K562 (cell line): ENCODE measurements around the gene ESPN. TPM values are rescaled to one million over a fixed set of nuclear protein-coding genes. Genes with fewer than 3 reads are reported as not detected.
A peak's percentile ranks its signal among the peaks of the same experiment; 100 is the strongest.

Experiments
- ATAC-seq: fragments of 200-7000 bp; cut with Tn5 transposase; 3 replicates; pipeline ENCODE4 v1.9.1; 2020; ENCODE audit warnings: moderate library complexity
- BruUV-seq: library from RNA; stranded (reverse); fragments of 400-500 nt; replicated peaks from 2 replicates; lab custom pipeline; 2021; lab: Mats Ljungman, UMichigan
- CTCF ChIA-PET: fragments of 300-600 bp; formaldehyde crosslinking; extraction: SDS; loops from one replicate; lab custom pipeline; 2021; ENCODE audit warnings: low intra/inter-chr PET ratio; lab: Yijun Ruan, JAX
- POLR2A ChIA-PET: fragments of 300-600, 350-650 bp; sonication (Branson Sonifier 250); formaldehyde crosslinking; extraction: SDS; loops from one replicate; lab custom pipeline; 2021; ENCODE audit warnings: antibody characterized with exemption, inconsistent platforms; lab: Yijun Ruan, JAX
- DNase-seq, 4 experiments: peaks; one replicate each; pipeline versions ENCODE4 v3.0.0 to v3.0.0-alpha.2; 2011 to 2018; ENCODE audit warnings: low spot score in 3 of 4, mixed read lengths in 3 of 4; ENCODE audit errors: extremely low read depth in 1 of 4
- FAIRE-seq: peaks from 2 replicates; lab custom pipeline; 2011; peaks lifted over from hg19 to GRCh38; lab: Jason Lieb, UNC
- H2AFZ ChIP-seq: 2 replicates; pipeline ENCODE4 v1.6.0; 2011; ENCODE audit warnings: low read depth, low read length, control low read depth, inconsistent platforms
- H3K27ac ChIP-seq: fragments of 200-600 bp; 3 replicates; pipeline ENCODE4 v1.8.0; 2011; ENCODE audit warnings: low read depth, mild to moderate bottlenecking, control low read depth, inconsistent platforms, low read length, moderate library complexity, mixed read lengths; ENCODE audit errors: extremely low read depth
- H3K27me3 ChIP-seq, 2 experiments: fragments of 300-600 bp in 1 of 2; 2 replicates in 1 of 2; 3 replicates in 1 of 2; pipeline versions ENCODE4 v1.6.0 to v1.8.0; 2011; ENCODE audit warnings: inconsistent platforms in 2 of 2, low read length in 2 of 2, mild to moderate bottlenecking in 1 of 2, mixed read lengths in 1 of 2, moderate library complexity in 1 of 2; ENCODE audit not compliant: control insufficient read depth in 2 of 2, insufficient read depth in 2 of 2
- H3K36me3 ChIP-seq: fragments of 300-600 bp; 3 replicates; pipeline ENCODE4 v1.8.0; 2011; ENCODE audit warnings: mild to moderate bottlenecking, low read length, inconsistent platforms; ENCODE audit not compliant: control insufficient read depth, insufficient read depth
- H3K4me1 ChIP-seq, 2 experiments: fragments of 200-600 bp in 1 of 2; replicated peaks in 1 of 2; 2 replicates in 1 of 2; 3 replicates in 1 of 2; pipeline versions ENCODE4 v1.5.1 to v1.8.0; 2011; ENCODE audit warnings: inconsistent platforms in 2 of 2, low read length in 2 of 2, mild to moderate bottlenecking in 1 of 2, mixed read lengths in 1 of 2, moderate library complexity in 1 of 2; ENCODE audit not compliant: control insufficient read depth in 2 of 2, insufficient read depth in 2 of 2
- H3K4me2 ChIP-seq: 2 replicates; pipeline ENCODE4 v1.6.1; 2011; ENCODE audit warnings: low read length, control low read depth, inconsistent platforms, mixed read lengths; ENCODE audit not compliant: insufficient read depth
- H3K4me3 ChIP-seq: fragments of 200-600 bp; sonication (generic), shearing (Covaris generic); 2 replicates; pipeline ENCODE4 v1.5.1; 2016; ENCODE audit warnings: control low read depth, inconsistent platforms
- H3K79me2 ChIP-seq: fragments of 200-600 bp; 3 replicates; pipeline ENCODE4 v1.8.0; 2011; ENCODE audit warnings: low read length, inconsistent platforms; ENCODE audit not compliant: control insufficient read depth, insufficient read depth
- H3K9ac ChIP-seq, 2 experiments: 2 replicates each; pipeline versions ENCODE4 v1.6.0 to v1.6.1; 2011; ENCODE audit warnings: low read depth in 2 of 2, low read length in 2 of 2, control low read depth in 1 of 2, inconsistent platforms in 1 of 2, mild to moderate bottlenecking in 1 of 2, mixed read lengths in 1 of 2; ENCODE audit not compliant: insufficient read depth in 1 of 2
- H3K9me1 ChIP-seq: one replicate; pipeline ENCODE4 v1.6.0; 2011; ENCODE audit warnings: inconsistent platforms, mild to moderate bottlenecking, low read length, moderate library complexity; ENCODE audit not compliant: control insufficient read depth, insufficient read depth
- H3K9me3 ChIP-seq: replicated peaks from 2 replicates; pipeline ENCODE4 v1.5.1; 2011; ENCODE audit warnings: low read depth, low read length, inconsistent platforms; ENCODE audit not compliant: control insufficient read depth, insufficient read depth
- H4K20me1 ChIP-seq: replicated peaks from 2 replicates; pipeline ENCODE4 v1.6.1; 2011; ENCODE audit warnings: low read length, inconsistent platforms, mixed read lengths; ENCODE audit not compliant: control insufficient read depth, insufficient read depth
- CBX8 ChIP-seq: fragments of 200-600 bp; sonication (generic); IDR thresholded peaks from 2 replicates; pipeline ENCODE4 v1.6.1; 2012; ENCODE audit warnings: borderline replicate concordance, mixed run types, low read depth, mild to moderate bottlenecking, moderate library complexity, mixed read lengths, low read length, control low read depth, inconsistent platforms; ENCODE audit not compliant: poor library complexity, severe bottlenecking; ENCODE audit errors: extremely low read depth
- CREBBP ChIP-seq: IDR thresholded peaks from one replicate; pipeline ENCODE4 v1.6.1; 2012; ENCODE audit warnings: low read depth, mild to moderate bottlenecking, control low read depth, inconsistent platforms, low read length
- EHMT2 ChIP-seq: fragments of 450-650 bp; IDR thresholded peaks from 2 replicates; pipeline ENCODE4 v1.6.1; 2018; ENCODE audit warnings: antibody characterized with exemption
- FOXP4 ChIP-seq: sonication (generic); formaldehyde crosslinking; IDR thresholded peaks from 2 replicates; pipeline ENCODE4 v1.8.0; 2022; ENCODE audit warnings: mild to moderate bottlenecking, missing genetic modification reagents, borderline replicate concordance
- KDM5B ChIP-seq: fragments of 200-600 bp; sonication (generic); IDR thresholded peaks from 2 replicates; pipeline ENCODE4 v1.6.1; 2012; ENCODE audit warnings: low read depth, mild to moderate bottlenecking, moderate library complexity, low read length, control low read depth, inconsistent platforms; ENCODE audit not compliant: insufficient replicate concordance
- MAX ChIP-seq: sonication (generic); formaldehyde crosslinking; IDR thresholded peaks from 2 replicates; pipeline ENCODE4 v1.9.0; 2022; ENCODE audit warnings: mild to moderate bottlenecking, missing genetic modification reagents
- MTA2 ChIP-seq: fragments of 450-650 bp; IDR thresholded peaks from 2 replicates; pipeline ENCODE4 v1.6.1; 2016; ENCODE audit warnings: low read depth
- RBM14 ChIP-seq: fragments of 200-400 bp; formaldehyde crosslinking; IDR thresholded peaks from 2 replicates; pipeline ENCODE4 v1.6.1; 2018; ENCODE audit warnings: low read depth, mild to moderate bottlenecking, low read length, moderate library complexity, borderline replicate concordance; ENCODE audit not compliant: insufficient read depth
- RCOR1 ChIP-seq, 2 experiments: IDR thresholded peaks; 2 replicates each; pipeline ENCODE4 v1.6.1; 2012; ENCODE audit warnings: low read depth in 2 of 2, low read length in 2 of 2, borderline replicate concordance in 1 of 2, improper control_type of control experiment in 1 of 2
- STAT5A ChIP-seq: IDR thresholded peaks from 2 replicates; pipeline ENCODE4 v1.6.1; 2012; ENCODE audit warnings: low read length, inconsistent platforms, borderline replicate concordance
- STAT6 ChIP-seq: sonication (generic); formaldehyde crosslinking; IDR thresholded peaks from 2 replicates; pipeline ENCODE4 v1.8.1; 2023; ENCODE audit warnings: mild to moderate bottlenecking, missing genetic modification reagents
- ZBTB33 ChIP-seq: sonication (generic); formaldehyde crosslinking; IDR thresholded peaks from 2 replicates; pipeline ENCODE4 v1.8.1; 2023; ENCODE audit warnings: mild to moderate bottlenecking, missing genetic modification reagents
- ZNF165 ChIP-seq: fragments of 250-450 bp; sonication (Bioruptor Pico); IDR thresholded peaks from 2 replicates; pipeline ENCODE4 v1.4.0; 2020; ENCODE audit warnings: borderline replicate concordance
- WGBS: fragments of 100-300 bp; shearing (Covaris generic); methylation state at CpG from one replicate; pipeline ENCODE4 v1.1.6; 2016; ENCODE audit warnings: low coverage, mixed read lengths; ENCODE audit not compliant: insufficient coverage; ENCODE audit errors: missing lambda C conversion rate; 5-methylcytosine and 5-hydroxymethylcytosine counted together
- in situ Hi-C: fragments of 300-500 bp; cut with MboI; formaldehyde crosslinking; loops from 4 replicates; pipeline ENCODE4 v1.15.0; 2018; ENCODE audit warnings: inconsistent platforms, mixed read lengths
- intact Hi-C: fragments of 100-400 bp; cut with micrococcal nuclease; formaldehyde crosslinking; loops from 2 replicates; pipeline ENCODE4 v1.14.2; 2022
- polyA plus RNA-seq, 8 experiments: library from polyadenylated mRNA; depleted of rRNA in 4 of 8; stranded (reverse) in 5 of 8; unstranded in 3 of 8; fragments of >200 nt; fragmentation: Nextera tagmentation in 2 of 8; fragmentation: Illumina TruSeq in 1 of 8; extraction: Ambion mirVana in 2 of 8; extraction: Trizol in 1 of 8; gene quantifications; 2 replicates each; pipeline versions ENCODE4 v1.2.1 to v1.2.3, GENCODE V29; 2011 to 2014; ENCODE audit warnings: inconsistent platforms in 1 of 8, missing spikeins in 1 of 8
- total RNA-seq, 7 experiments: library from RNA; depleted of rRNA in 6 of 7; stranded (reverse); fragments of >200 nt in 6 of 7; fragmentation: Illumina TruSeq in 2 of 7; extraction: Trizol in 2 of 7; gene quantifications; 2 replicates each; pipeline versions ENCODE4 v1.2.1 to v1.2.3, GENCODE V29; 2011 to 2021; ENCODE audit warnings: low replicate concordance in 1 of 7

The ESPN gene
- total and polyA plus RNA-seq, 9 of the 15 experiments (the other 6 are each of a cell fraction or from before 2014, with no cell fraction given) = 0.07 to 1.2 (median 0.45) TPM; not detected in 3

GRCh38 chr1:6418668-6419396 is 5.7 kb upstream of the ESPN start:
- no TSS peak for BruUV-seq
- Histone ChIP-seq H3K79me2 (no peaks in the 10 kb centered on the region), H2AFZ (no peak overlapping the region), H3K9me1 (no peaks in the 10 kb centered on the region), H3K27me3 (peaks cover 57 to 90% of the 10 kb centered on the region in 2 experiments), H3K4me1 (peaks cover 9 to 39% of the 10 kb centered on the region in 2 experiments), H3K27ac (no peak overlapping the region), H3K4me2 (no peak overlapping the region), H3K36me3 (no peaks in the 10 kb centered on the region), H3K4me3 (no peak overlapping the region), H4K20me1 (peaks cover 21% of the 10 kb centered on the region; the same call in 1 of the 2 replicates), H3K9me3 (no peaks in the 10 kb centered on the region), H3K9ac (no peak overlapping the region)
- POLR2A ChIA-PET = interaction anchor here (0.6 to 0.9 kb wide), 2 partner anchors 25 to 365 kb away, joined by 3 read pairs; no protein-coding TSS in a partner anchor
- intact Hi-C loops (no loop called here), in situ Hi-C loops (no loop called here)
- ATAC-seq (no peak), FAIRE-seq (no peak), DNase-seq (no peak)
- 43% methylated on average over 63 of the region's 69 CpGs for WGBS
- CTCF ChIA-PET = no interaction called here
- no peak for TF ChIP-seq MTA2
- TF ChIP-seq CREBBP = no peak
- TF ChIP-seq KDM5B = no peak
- TF ChIP-seq FOXP4 = no peak
- TF ChIP-seq EHMT2 = no peak
- 0 out of 2 replicates have a peak, but pooled peaks have one; percentile 24 for TF ChIP-seq MAX (CRISPR knock-in tag)
- TF ChIP-seq ZNF165 (CRISPR knock-in tag) = no peak
- no peak for TF ChIP-seq STAT6
- TF ChIP-seq CBX8 = no peak
- TF ChIP-seq RBM14 = 0 out of 2 replicates have a peak, but pooled peaks have one; percentile 72
- peak; percentile 91 for TF ChIP-seq ZBTB33 (CRISPR knock-in tag)
- no peak for TF ChIP-seq STAT5A
- no peak for TF ChIP-seq RCOR1 (IDR thresholded peaks at IDR 0.05; ENCODE audit: borderline replicate concordance in 1 of 2, low read depth in 2 of 2, low read length in 2 of 2)
